ENCODE results near the gene TMEM9B. TPM values are rescaled to one million over a fixed set of nuclear protein-coding genes. Genes with fewer than 3 reads are reported as not detected.

Gene TMEM9B
- total RNA-seq, 1 donor from 2014 or later = 26.8 TPM

DNA sequence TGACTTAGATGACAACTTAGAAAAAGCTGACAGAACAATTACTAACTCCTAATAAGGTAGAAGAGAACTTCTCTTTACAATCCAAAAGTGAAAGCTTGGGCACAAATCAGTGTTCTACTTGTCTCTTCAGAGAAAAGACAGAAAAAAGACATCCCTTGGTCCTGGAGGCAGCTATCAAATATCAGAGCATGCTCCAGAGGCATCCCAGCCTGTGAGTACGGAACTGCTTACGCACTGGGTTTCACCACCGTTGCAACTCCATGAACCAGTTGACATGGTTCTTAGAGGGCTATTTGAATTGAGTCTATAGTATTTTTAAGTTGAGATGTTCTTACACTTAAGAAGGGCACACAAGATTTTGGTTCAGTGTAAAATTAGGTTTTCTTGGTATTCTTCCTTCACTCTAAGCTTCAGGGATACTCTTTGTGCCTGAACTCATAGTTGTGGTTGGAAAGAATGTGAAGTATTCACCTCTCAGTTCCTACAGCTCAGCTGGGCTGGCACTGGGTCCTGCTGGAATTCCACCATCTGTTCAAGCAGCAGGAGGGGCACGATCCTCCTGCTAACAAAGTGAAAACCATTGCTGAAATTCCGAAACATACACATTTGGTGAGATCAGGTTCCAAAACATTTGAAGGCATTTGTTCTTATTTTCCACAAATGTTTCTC lies 47.0 kb downstream of the TMEM9B start:
- Histone ChIP-seq H3K4me3 (no peak overlapping the region), H3K27ac (peak overlapping the region; percentile 60), H3K27me3 (no peaks in the 10 kb centered on the region), H3K9me3 (no peaks in the 10 kb centered on the region), H3K4me1 (peaks cover 28% of the 10 kb centered on the region), H3K36me3 (peaks cover 0 to 32% of the 10 kb centered on the region in 2 donors)
- TF ChIP-seq POLR2A (IDR thresholded peaks at IDR 0.05) = no peak
- TF ChIP-seq, protein P1, sequence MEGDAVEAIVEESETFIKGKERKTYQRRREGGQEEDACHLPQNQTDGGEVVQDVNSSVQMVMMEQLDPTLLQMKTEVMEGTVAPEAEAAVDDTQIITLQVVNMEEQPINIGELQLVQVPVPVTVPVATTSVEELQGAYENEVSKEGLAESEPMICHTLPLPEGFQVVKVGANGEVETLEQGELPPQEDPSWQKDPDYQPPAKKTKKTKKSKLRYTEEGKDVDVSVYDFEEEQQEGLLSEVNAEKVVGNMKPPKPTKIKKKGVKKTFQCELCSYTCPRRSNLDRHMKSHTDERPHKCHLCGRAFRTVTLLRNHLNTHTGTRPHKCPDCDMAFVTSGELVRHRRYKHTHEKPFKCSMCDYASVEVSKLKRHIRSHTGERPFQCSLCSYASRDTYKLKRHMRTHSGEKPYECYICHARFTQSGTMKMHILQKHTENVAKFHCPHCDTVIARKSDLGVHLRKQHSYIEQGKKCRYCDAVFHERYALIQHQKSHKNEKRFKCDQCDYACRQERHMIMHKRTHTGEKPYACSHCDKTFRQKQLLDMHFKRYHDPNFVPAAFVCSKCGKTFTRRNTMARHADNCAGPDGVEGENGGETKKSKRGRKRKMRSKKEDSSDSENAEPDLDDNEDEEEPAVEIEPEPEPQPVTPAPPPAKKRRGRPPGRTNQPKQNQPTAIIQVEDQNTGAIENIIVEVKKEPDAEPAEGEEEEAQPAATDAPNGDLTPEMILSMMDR (IDR thresholded peaks at IDR 0.05) = no peak
- no peak for TF ChIP-seq POLR2AphosphoS5 (IDR thresholded peaks at IDR 0.05; ENCODE audit: insufficient read depth in 1 of 2, low read depth in 1 of 2)
- intact Hi-C loops (cut with DNase I) = no loop called here
- peak in 1 of 2 donors; percentile 44 for DNase-seq (ENCODE audit: extremely low spot score in 2 of 2)

DNA sequence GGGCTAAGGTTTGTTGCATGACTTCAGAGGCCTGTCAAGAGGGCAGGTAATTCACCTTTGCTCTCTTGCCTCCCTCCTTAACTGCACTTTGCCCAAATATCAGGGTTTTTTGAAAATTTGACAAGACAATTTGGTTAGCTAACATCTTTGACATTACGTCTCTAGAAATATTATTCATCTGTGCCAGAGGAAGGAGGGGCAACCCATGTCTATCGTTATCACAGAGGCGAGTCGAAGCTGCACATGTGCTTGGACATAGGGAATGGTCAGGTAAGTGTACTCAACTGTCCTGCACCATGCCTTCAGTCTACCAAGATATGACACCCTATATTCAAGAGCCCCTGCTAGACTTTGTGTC lies 49.6 kb downstream of the TMEM9B start:
- Histone ChIP-seq H3K27ac (peak overlapping the region; percentile 56), H3K4me3 (no peak overlapping the region), H3K36me3 (peaks cover 0 to 8% of the 10 kb centered on the region in 2 donors), H3K9me3 (no peaks in the 10 kb centered on the region), H3K4me1 (peaks cover 41% of the 10 kb centered on the region), H3K27me3 (no peaks in the 10 kb centered on the region)
- intact Hi-C loops (cut with DNase I) = no loop called here
- DNase-seq (ENCODE audit: extremely low spot score in 2 of 2) = no peak
- TF ChIP-seq POLR2A (IDR thresholded peaks at IDR 0.05) (no peak), POLR2AphosphoS5 (IDR thresholded peaks at IDR 0.05; ENCODE audit: insufficient read depth in 1 of 2, low read depth in 1 of 2) (no peak)
- TF ChIP-seq, protein P1 (IDR thresholded peaks at IDR 0.05) = no peak

DNA sequence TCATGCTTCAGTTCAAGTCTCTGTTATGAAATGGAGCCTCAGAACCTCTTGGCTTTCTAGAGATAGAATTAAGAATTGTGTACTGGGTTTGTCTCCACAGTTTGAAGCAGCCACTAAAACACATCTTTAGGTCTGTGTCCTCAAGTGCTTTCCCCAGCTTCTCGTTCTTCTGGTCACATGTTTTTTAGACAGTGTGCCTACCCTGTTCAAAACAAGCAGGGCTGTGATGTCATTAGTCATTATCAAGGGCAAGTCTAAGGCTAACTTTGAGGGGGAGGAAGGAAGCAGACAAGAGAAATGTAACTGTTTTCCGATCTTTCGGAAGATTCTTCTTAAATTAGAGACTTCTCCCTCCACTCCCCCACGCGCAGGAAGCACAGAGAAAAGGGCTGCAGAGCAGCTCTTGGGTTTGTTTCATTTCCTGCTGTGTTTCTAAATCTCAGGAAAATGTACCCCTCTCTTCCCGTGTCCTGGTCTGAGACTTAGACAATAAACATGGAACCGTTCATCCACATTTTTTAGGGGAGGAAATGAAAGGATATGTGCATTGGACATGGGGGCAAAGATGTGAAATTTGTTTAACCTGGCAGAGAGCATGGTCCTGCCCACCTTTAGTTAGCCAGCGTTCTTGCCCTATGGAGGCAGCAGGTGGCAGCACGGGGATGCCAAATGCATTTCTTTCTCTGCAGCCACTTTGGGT lies 50.1 kb downstream of the TMEM9B start:
- Histone ChIP-seq H3K36me3 (peaks cover 0 to 2% of the 10 kb centered on the region in 2 donors), H3K27me3 (no peaks in the 10 kb centered on the region), H3K4me1 (peaks cover 45% of the 10 kb centered on the region), H3K9me3 (no peaks in the 10 kb centered on the region), H3K4me3 (peak overlapping the region in 1 of 2 donors; percentile 21), H3K27ac (peak overlapping the region; percentile 56)
- TF ChIP-seq, protein P1 (IDR thresholded peaks at IDR 0.05) = peak in 2 of 3 experiments; percentile 29 to 45
- TF ChIP-seq POLR2AphosphoS5 (IDR thresholded peaks at IDR 0.05; ENCODE audit: insufficient read depth in 1 of 2, low read depth in 1 of 2) (peak in 1 of 2 donors; percentile 35), POLR2A (IDR thresholded peaks at IDR 0.05) (no peak)
- peak in 1 of 2 donors; percentile 65 for DNase-seq (ENCODE audit: extremely low spot score in 2 of 2)
- intact Hi-C loops (cut with DNase I) = no loop called here

DNA sequence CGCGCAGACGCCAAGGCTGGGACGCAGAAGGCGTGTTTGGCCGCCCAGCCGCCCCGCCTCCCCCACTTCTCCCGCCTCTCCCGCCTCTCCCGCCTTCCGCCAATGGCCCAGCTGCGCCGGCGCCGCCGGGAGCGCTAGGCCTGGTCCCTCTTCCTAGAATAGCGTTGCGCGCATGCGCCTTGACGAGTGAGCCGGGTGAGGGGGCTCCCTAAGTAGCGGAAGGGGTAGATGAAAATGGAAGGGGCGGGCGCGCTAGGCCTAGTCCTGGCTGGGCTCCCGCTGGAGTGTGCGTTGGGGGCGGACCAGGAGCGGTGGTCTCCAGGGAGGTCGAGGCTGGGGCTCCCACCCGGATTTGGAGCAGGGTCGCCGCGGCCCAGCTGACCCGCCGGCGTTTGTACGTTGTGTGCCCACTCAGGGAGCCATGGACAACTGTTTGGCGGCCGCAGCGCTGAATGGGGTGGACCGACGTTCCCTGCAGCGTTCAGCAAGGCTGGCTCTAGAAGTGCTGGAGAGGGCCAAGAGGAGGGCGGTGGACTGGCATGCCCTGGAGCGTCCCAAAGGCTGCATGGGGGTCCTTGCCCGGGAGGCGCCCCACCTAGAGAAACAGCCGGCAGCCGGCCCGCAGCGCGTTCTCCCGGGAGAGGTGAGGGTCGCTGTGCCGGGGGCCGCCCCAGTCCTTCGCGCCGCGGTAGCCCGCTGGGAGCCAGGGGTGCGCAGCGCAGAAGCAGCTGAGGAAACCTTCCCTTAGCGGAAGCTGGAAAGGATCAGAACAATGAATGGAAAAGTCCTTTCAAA lies 53.0 kb downstream of the TMEM9B start, which contains the start of gene AKIP1:
Gene AKIP1 (plus strand): TSS at position 161 of the 795 bp plus-strand sequence. CDS start 261 bp downstream, at position 422.
- Histone ChIP-seq H3K27me3 (no peaks in the 10 kb centered on the region), H3K4me1 (peaks cover 50% of the 10 kb centered on the region), H3K9me3 (no peaks in the 10 kb centered on the region), H3K27ac (peak within 1 kb of the TSS; percentile 90), H3K36me3 (no peaks in the 10 kb centered on the region), H3K4me3 (peak within 1 kb of the TSS; percentile 80 to 95)
- intact Hi-C loops (cut with DNase I) = no loop called here
- TF ChIP-seq, protein P1 (IDR thresholded peaks at IDR 0.05) = no peak
- TF ChIP-seq POLR2A (IDR thresholded peaks at IDR 0.05) = peak in 1 of 2 donors; percentile 54
- TF ChIP-seq POLR2AphosphoS5 (IDR thresholded peaks at IDR 0.05; ENCODE audit: insufficient read depth in 1 of 2, low read depth in 1 of 2) = peak; percentile 88 to 90
- peak in 1 of 2 donors; percentile 93 for DNase-seq (ENCODE audit: extremely low spot score in 2 of 2)
